GM12878 (cell line): ENCODE measurements around the gene TMC4. TPM values are rescaled to one million over a fixed set of nuclear protein-coding genes. Genes with fewer than 3 reads are reported as not detected.
"Not testable (repeated sequence)": the region's sequence is repeated elsewhere in the genome, so short reads cannot be mapped to it uniquely, and the experiment has no call there.

Experiments used
- ATAC-seq: fragments of 200-7000 bp; cut with Tn5 transposase; 3 replicates; pipeline ENCODE4 v1.9.1; 2020; ENCODE audit warnings: mild to moderate bottlenecking, moderate library complexity
- BruUV-seq: library from RNA; stranded (reverse); fragments of 400-500 nt; replicated peaks from 2 replicates; lab custom pipeline; 2021; lab: Mats Ljungman, UMichigan
- CTCF ChIA-PET: fragments of 300-600 bp; sonication (Branson Sonifier 250); formaldehyde crosslinking; extraction: SDS; loops from one replicate; lab custom pipeline; 2021; ENCODE audit warnings: inconsistent platforms; lab: Yijun Ruan, JAX
- POLR2A ChIA-PET: fragments of 350-600 bp; formaldehyde crosslinking; extraction: SDS; loops from one replicate; lab custom pipeline; 2021; ENCODE audit warnings: inconsistent platforms; lab: Charles Lee
- RAD21 ChIA-PET: fragments of 300-600 bp; sonication (Branson Sonifier 250); formaldehyde crosslinking; loops from one replicate; lab custom pipeline; 2023; ENCODE audit warnings: antibody characterized with exemption; ENCODE audit not compliant: unreplicated experiment; lab: Charles Lee
- SMC1A ChIA-PET: fragments of 300-600 bp; sonication (Branson Sonifier 250); formaldehyde crosslinking; loops from one replicate; lab custom pipeline; 2023; ENCODE audit not compliant: unreplicated experiment, uncharacterized antibody; lab: Charles Lee
- DNase-seq: peaks from one replicate; pipeline ENCODE4 v3.0.0-alpha.2; 2011; ENCODE audit warnings: low read depth, low spot score
- FAIRE-seq: peaks from 3 replicates; lab custom pipeline; 2011; peaks lifted over from hg19 to GRCh38; lab: Jason Lieb, UNC
- H2AFZ ChIP-seq: 2 replicates; pipeline ENCODE4 v1.6.0; 2011; ENCODE audit warnings: low read depth, low read length, control low read depth; ENCODE audit not compliant: control insufficient read depth
- H3K27ac ChIP-seq: 2 replicates; pipeline ENCODE4 v1.5.1; 2011; ENCODE audit warnings: control low read depth; ENCODE audit not compliant: control insufficient read depth, insufficient read depth
- H3K27me3 ChIP-seq, 2 experiments: replicated peaks in 1 of 2; 2 replicates each; pipeline versions ENCODE4 v1.6.0 to v1.6.1; 2011; ENCODE audit warnings: low read length in 1 of 2; ENCODE audit not compliant: control insufficient read depth in 2 of 2, insufficient read depth in 2 of 2
- H3K36me3 ChIP-seq, 2 experiments: 2 replicates each; pipeline ENCODE4 v1.5.1; 2011; ENCODE audit warnings: low read length in 1 of 2; ENCODE audit not compliant: control insufficient read depth in 2 of 2, insufficient read depth in 2 of 2
- H3K4me1 ChIP-seq: 2 replicates; pipeline ENCODE4 v1.6.1; 2011; ENCODE audit warnings: mild to moderate bottlenecking, low read length, moderate library complexity, mixed read lengths; ENCODE audit not compliant: control insufficient read depth, insufficient read depth
- H3K4me2 ChIP-seq: 2 replicates; pipeline ENCODE4 v1.6.0; 2011; ENCODE audit warnings: control low read depth; ENCODE audit not compliant: control insufficient read depth, insufficient read depth
- H3K4me3 ChIP-seq: fragments of 200-600 bp; sonication (generic); 2 replicates; pipeline ENCODE4 v1.5.1; 2016
- H3K79me2 ChIP-seq: 2 replicates; pipeline ENCODE4 v1.6.0; 2011; ENCODE audit warnings: low read length; ENCODE audit not compliant: control insufficient read depth, insufficient read depth
- H3K9ac ChIP-seq: 2 replicates; pipeline ENCODE4 v1.8.0; 2011; ENCODE audit warnings: low read length, control low read depth, mixed read lengths; ENCODE audit not compliant: control insufficient read depth, insufficient read depth
- H3K9me3 ChIP-seq: replicated peaks from 3 replicates; pipeline ENCODE4 v1.5.1; 2011; ENCODE audit warnings: mild to moderate bottlenecking, low read length; ENCODE audit not compliant: control insufficient read depth, insufficient read depth
- H4K20me1 ChIP-seq: 2 replicates; pipeline ENCODE4 v1.6.0; 2011; ENCODE audit not compliant: control insufficient read depth, insufficient read depth
- IRF3 ChIP-seq: fragments of 450-650 bp; IDR thresholded peaks from 2 replicates; pipeline ENCODE4 v1.6.1; 2014; ENCODE audit warnings: mild to moderate bottlenecking
- IRF4 ChIP-seq: IDR thresholded peaks from 2 replicates; pipeline ENCODE4 v1.6.1; 2011; ENCODE audit warnings: low read depth, low read length
- NFXL1 ChIP-seq: fragments of 450-650 bp; IDR thresholded peaks from 2 replicates; pipeline ENCODE4 v1.6.1; 2017; ENCODE audit warnings: antibody characterized with exemption, mild to moderate bottlenecking, borderline replicate concordance
- NFYA ChIP-seq: IDR thresholded peaks from 2 replicates; pipeline ENCODE4 v1.6.1; 2011; ENCODE audit warnings: low read depth, mild to moderate bottlenecking, low read length, improper control_type of control experiment, borderline replicate concordance
- RCOR1 ChIP-seq: conservative IDR thresholded peaks from 2 replicates; pipeline ENCODE4 v1.6.1; 2012; ENCODE audit warnings: low read depth, low read length, improper control_type of control experiment
- ZZZ3 ChIP-seq: IDR thresholded peaks from 2 replicates; pipeline ENCODE4 v1.6.1; 2011; ENCODE audit warnings: low read depth; ENCODE audit not compliant: control insufficient read depth, insufficient read length
- WGBS: methylation state at CpG from one replicate; pipeline ENCODE4 v1.1.6; 2016; ENCODE audit warnings: low lambda C conversion rate; ENCODE audit not compliant: insufficient replicate concordance, insufficient coverage; ENCODE audit errors: missing lambda C conversion rate; 5-methylcytosine and 5-hydroxymethylcytosine counted together
- in situ Hi-C: fragments of 300-500 bp; cut with MboI; formaldehyde crosslinking; loops from 9 replicates; pipeline ENCODE4 v1.14.3; 2018; ENCODE audit warnings: mixed read lengths
- intact Hi-C: fragments of 100-400 bp; cut with micrococcal nuclease; formaldehyde crosslinking; loops from one replicate; pipeline ENCODE4 v1.14.2; 2022; ENCODE audit not compliant: unreplicated experiment
- polyA plus RNA-seq, 11 experiments: library from polyadenylated mRNA; depleted of rRNA in 4 of 11; unstranded in 6 of 11; stranded (reverse) in 5 of 11; fragments of >200 nt; fragmentation: Nextera tagmentation in 4 of 11; fragmentation: Illumina TruSeq in 1 of 11; extraction: Ambion mirVana in 4 of 11; extraction: Trizol in 1 of 11; gene quantifications; 1 replicate in 1 of 11; 2 replicates in 10 of 11; pipeline versions ENCODE4 v1.2.1 to v1.2.3, GENCODE V29; 2011 to 2016; ENCODE audit warnings: inconsistent platforms in 2 of 11, missing spikeins in 2 of 11, low read depth in 1 of 11
- total RNA-seq, 4 experiments: library from RNA; depleted of rRNA in 3 of 4; stranded (reverse); fragments of >200 nt in 3 of 4; fragmentation: Illumina TruSeq in 1 of 4; extraction: Trizol in 1 of 4; gene quantifications; 2 replicates each; pipeline versions ENCODE4 v1.2.1 to v1.2.3, GENCODE V29; 2013 to 2021

TMC4 gene
- total and polyA plus RNA-seq, 10 of the 15 experiments (the other 5 are each of a cell fraction or from before 2014, with no cell fraction given), result 0.33 to 0.83 (median 0.74) TPM; not detected in 7

- ChIA-PET SMC1A (interaction anchor here (1.0 to 1.4 kb wide), 2 partner anchors 15 to 16 kb away, joined by 4 read pairs; partner anchors contain the start of gene TSEN34), POLR2A (interaction anchor here (2.2 kb wide), 1 partner anchor 18 kb away, joined by 12 read pairs; the partner anchor contains the start of gene MBOAT7), RAD21 (interaction anchor here (0.5 kb wide), 1 partner anchor 133 kb away, joined by 3 read pairs; no protein-coding TSS in a partner anchor), CTCF (interaction anchor here (1.1 kb wide), 1 partner anchor 19 kb away, joined by 3 read pairs; no protein-coding TSS in a partner anchor)
- H3K9me3 ChIP-seq, DNase-seq, H2AFZ ChIP-seq, H3K27me3 ChIP-seq, intact Hi-C loops, FAIRE-seq, in situ Hi-C loops, H3K9ac ChIP-seq, BruUV-seq, ATAC-seq: not testable (repeated sequence)
- WGBS, result 87% methylated on average over 22 of the region's 23 CpGs
- Histone ChIP-seq H3K4me1 (peaks cover 67% of the 10 kb centered on the region), H3K4me3 (peak overlapping the region; percentile 1; the same call in 1 of the 2 replicates), H3K79me2 (peaks cover 44% of the 10 kb centered on the region), H3K36me3 (peaks cover 25 to 34% of the 10 kb centered on the region in 2 experiments), H4K20me1 (peaks cover 23% of the 10 kb centered on the region), H3K27ac (peak overlapping the region; percentile 35), H3K4me2 (peak overlapping the region; percentile 91)
Measured at GRCh38 chr19:54207193-54207592, 34.2 kb upstream of the TMC4 start.

DNA sequence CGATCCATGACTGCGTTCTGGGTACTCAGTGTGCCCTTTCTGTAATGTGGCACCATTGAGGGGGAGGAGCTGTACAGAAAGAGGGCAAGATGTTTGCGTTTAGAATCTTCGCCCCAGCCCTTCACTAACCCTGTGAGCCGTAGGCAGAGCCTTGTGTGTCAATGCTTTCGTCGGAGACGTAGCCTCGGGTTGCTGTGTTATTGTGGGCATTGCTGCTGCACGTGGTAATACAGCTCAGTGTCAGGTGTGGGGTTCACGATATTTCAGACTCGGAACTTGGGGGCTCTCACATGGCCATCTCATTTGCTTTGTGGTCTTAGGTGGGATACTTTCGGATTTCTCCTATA is 33.8 kb upstream of the TMC4 start:
- Histone ChIP-seq H3K4me2 (peak overlapping the region; percentile 91), H3K36me3 (peaks cover 25 to 34% of the 10 kb centered on the region in 2 experiments)
- no peak for DNase-seq
- CTCF ChIA-PET, result interaction anchor here (1.1 kb wide), 1 partner anchor 19 kb away, joined by 3 read pairs; no protein-coding TSS in a partner anchor
- WGBS, result 28% methylated on average over 13 of the region's 13 CpGs
- TF ChIP-seq RCOR1 (no peak), IRF3 (no peak), ZZZ3 (no peak), NFYA (no peak), NFXL1 (no peak), IRF4 (no peak)
- TF ChIP-seq, all 136 proteins: peak for 0
- Histone ChIP-seq H3K27me3 (no peaks in the 10 kb centered on the region), H2AFZ (no peak overlapping the region), H3K27ac (no peak overlapping the region), H3K79me2 (peaks cover 48% of the 10 kb centered on the region), H3K4me3 (peak overlapping the region; percentile 1; the same call in 1 of the 2 replicates), H3K9ac (no peak overlapping the region), H3K9me3 (no peaks in the 10 kb centered on the region), H4K20me1 (peaks cover 23% of the 10 kb centered on the region), H3K4me1 (peaks cover 67% of the 10 kb centered on the region)
- no peak for ATAC-seq
- no TSS peak for BruUV-seq
- in situ Hi-C loops (no loop called here), intact Hi-C loops (no loop called here)
- POLR2A ChIA-PET, result interaction anchor here (2.2 kb wide), 1 partner anchor 18 kb away, joined by 12 read pairs; the partner anchor contains the start of gene MBOAT7
- no peak for FAIRE-seq
- SMC1A ChIA-PET, result interaction anchor here (1.0 kb wide), 1 partner anchor 16 kb away, joined by 4 read pairs; the partner anchor contains the start of gene TSEN34
- RAD21 ChIA-PET, result no interaction called here
